ENCODE data around the gene PKP3.
"Not testable (repeated sequence)": the region's sequence is repeated elsewhere in the genome, so short reads cannot be mapped to it uniquely, and the experiment has no call there.

The PKP3 gene

GRCh38 chr11:355581-356458, 38.2 kb upstream of the PKP3 start:
- Histone ChIP-seq H3K9ac (ENCODE audit: low read length) (peak overlapping the region; percentile 97), H3K27me3 (replicated peaks; ENCODE audit: control insufficient read depth, insufficient read depth, low read length) (peaks cover 14% of the 10 kb centered on the region), H3K4me3 (ENCODE audit: low read length) (peak overlapping the region; percentile 79), H3K36me3 (ENCODE audit: control insufficient read depth, insufficient read depth, low read length, severe bottlenecking) (no peaks in the 10 kb centered on the region), H3K9me3 (ENCODE audit: control insufficient read depth, low read length) (no peaks in the 10 kb centered on the region), H3K4me1 (ENCODE audit: control insufficient read depth, insufficient read depth, low read length) (peaks cover 33% of the 10 kb centered on the region)
- peak; percentile 97 for DNase-seq (ENCODE audit: low read depth)

GRCh38 chr11:356610-357009, 37.4 kb upstream of the PKP3 start:
- H3K27me3 ChIP-seq (replicated peaks; ENCODE audit: control insufficient read depth, insufficient read depth, low read length), result peaks cover 18% of the 10 kb centered on the region
- peaks cover 29% of the 10 kb centered on the region for H3K4me1 ChIP-seq (ENCODE audit: control insufficient read depth, insufficient read depth, low read length)
- no peak overlapping the region for H3K9ac ChIP-seq (ENCODE audit: low read length)
- H3K9me3 ChIP-seq (ENCODE audit: control insufficient read depth, low read length), result peaks cover 2% of the 10 kb centered on the region
- no peak overlapping the region for H3K4me3 ChIP-seq (ENCODE audit: low read length)
- no peaks in the 10 kb centered on the region for H3K36me3 ChIP-seq (ENCODE audit: control insufficient read depth, insufficient read depth, low read length, severe bottlenecking)
- no peak for DNase-seq (ENCODE audit: low read depth)

GRCh38 chr11:357582-357981, 36.4 kb upstream of the PKP3 start:
- peaks cover 29% of the 10 kb centered on the region for H3K4me1 ChIP-seq (ENCODE audit: control insufficient read depth, insufficient read depth, low read length)
- H3K9me3 ChIP-seq (ENCODE audit: control insufficient read depth, low read length), result peaks cover 4% of the 10 kb centered on the region
- no peaks in the 10 kb centered on the region for H3K36me3 ChIP-seq (ENCODE audit: control insufficient read depth, insufficient read depth, low read length, severe bottlenecking)
- H3K27me3 ChIP-seq (replicated peaks; ENCODE audit: control insufficient read depth, insufficient read depth, low read length), result peaks cover 19% of the 10 kb centered on the region
- DNase-seq (ENCODE audit: low read depth), result no peak
- H3K9ac ChIP-seq (ENCODE audit: low read length), result no peak overlapping the region
- no peak overlapping the region for H3K4me3 ChIP-seq (ENCODE audit: low read length)

- H3K9ac ChIP-seq (ENCODE audit: low read length), result no peak overlapping the region
- H3K27me3 ChIP-seq (replicated peaks; ENCODE audit: control insufficient read depth, insufficient read depth, low read length), result peaks cover 22% of the 10 kb centered on the region
- peaks cover 4% of the 10 kb centered on the region for H3K9me3 ChIP-seq (ENCODE audit: control insufficient read depth, low read length)
- H3K4me1 ChIP-seq (ENCODE audit: control insufficient read depth, insufficient read depth, low read length), result peaks cover 22% of the 10 kb centered on the region
- no peaks in the 10 kb centered on the region for H3K36me3 ChIP-seq (ENCODE audit: control insufficient read depth, insufficient read depth, low read length, severe bottlenecking)
- DNase-seq (ENCODE audit: low read depth), result no peak
- no peak overlapping the region for H3K4me3 ChIP-seq (ENCODE audit: low read length)
Measured at GRCh38 chr11:358129-358800, 35.7 kb upstream of the PKP3 start.

GRCh38 chr11:359181-359714, 34.8 kb upstream of the PKP3 start:
- no peak overlapping the region for H3K4me3 ChIP-seq (ENCODE audit: low read length)
- H3K27me3 ChIP-seq (replicated peaks; ENCODE audit: control insufficient read depth, insufficient read depth, low read length), result peaks cover 26% of the 10 kb centered on the region
- H3K4me1 ChIP-seq (ENCODE audit: control insufficient read depth, insufficient read depth, low read length), result peaks cover 13% of the 10 kb centered on the region
- no peak for DNase-seq (ENCODE audit: low read depth)
- no peak overlapping the region for H3K9ac ChIP-seq (ENCODE audit: low read length)
- peaks cover 4% of the 10 kb centered on the region for H3K9me3 ChIP-seq (ENCODE audit: control insufficient read depth, low read length)
- H3K36me3 ChIP-seq (ENCODE audit: control insufficient read depth, insufficient read depth, low read length, severe bottlenecking), result no peaks in the 10 kb centered on the region

GRCh38 chr11:360326-361280, 33.4 kb upstream of the PKP3 start:
- Histone ChIP-seq H3K27me3 (replicated peaks; ENCODE audit: control insufficient read depth, insufficient read depth, low read length) (peaks cover 33% of the 10 kb centered on the region), H3K4me1 (ENCODE audit: control insufficient read depth, insufficient read depth, low read length) (peaks cover 2% of the 10 kb centered on the region), H3K4me3 (ENCODE audit: low read length) (no peak overlapping the region), H3K36me3 (ENCODE audit: control insufficient read depth, insufficient read depth, low read length, severe bottlenecking) (no peaks in the 10 kb centered on the region), H3K9me3 (ENCODE audit: control insufficient read depth, low read length) (peaks cover 4% of the 10 kb centered on the region), H3K9ac (ENCODE audit: low read length) (no peak overlapping the region)
- DNase-seq (ENCODE audit: low read depth), result no peak

- no peak for DNase-seq (ENCODE audit: low read depth)
- H3K4me1 ChIP-seq (ENCODE audit: control insufficient read depth, insufficient read depth, low read length), result no peaks in the 10 kb centered on the region
- H3K9ac ChIP-seq (ENCODE audit: low read length), result no peak overlapping the region
- no peaks in the 10 kb centered on the region for H3K36me3 ChIP-seq (ENCODE audit: control insufficient read depth, insufficient read depth, low read length, severe bottlenecking)
- H3K9me3 ChIP-seq (ENCODE audit: control insufficient read depth, low read length), result peaks cover 4% of the 10 kb centered on the region
- peaks cover 51% of the 10 kb centered on the region for H3K27me3 ChIP-seq (replicated peaks; ENCODE audit: control insufficient read depth, insufficient read depth, low read length)
- H3K4me3 ChIP-seq (ENCODE audit: low read length), result no peak overlapping the region
Measured at GRCh38 chr11:362642-363442, 31.2 kb upstream of the PKP3 start.

GRCh38 chr11:363443-363805, 30.6 kb upstream of the PKP3 start:
- not testable (repeated sequence) for H3K36me3 ChIP-seq (ENCODE audit: control insufficient read depth, insufficient read depth, low read length, severe bottlenecking); H3K4me1 ChIP-seq (ENCODE audit: control insufficient read depth, insufficient read depth, low read length); DNase-seq (ENCODE audit: low read depth); H3K9me3 ChIP-seq (ENCODE audit: control insufficient read depth, low read length); H3K4me3 ChIP-seq (ENCODE audit: low read length); H3K9ac ChIP-seq (ENCODE audit: low read length)
- peaks cover 57% of the 10 kb centered on the region for H3K27me3 ChIP-seq (replicated peaks; ENCODE audit: control insufficient read depth, insufficient read depth, low read length)

GRCh38 chr11:363948-364761, 29.9 kb upstream of the PKP3 start:
- peaks cover 4% of the 10 kb centered on the region for H3K9me3 ChIP-seq (ENCODE audit: control insufficient read depth, low read length)
- H3K27me3 ChIP-seq (replicated peaks; ENCODE audit: control insufficient read depth, insufficient read depth, low read length), result peaks cover 59% of the 10 kb centered on the region
- no peak overlapping the region for H3K9ac ChIP-seq (ENCODE audit: low read length)
- no peak overlapping the region for H3K4me3 ChIP-seq (ENCODE audit: low read length)
- no peak for DNase-seq (ENCODE audit: low read depth)
- no peaks in the 10 kb centered on the region for H3K36me3 ChIP-seq (ENCODE audit: control insufficient read depth, insufficient read depth, low read length, severe bottlenecking)
- no peaks in the 10 kb centered on the region for H3K4me1 ChIP-seq (ENCODE audit: control insufficient read depth, insufficient read depth, low read length)
